ENCODE measurements around the gene SUSD5.
"Not testable (repeated sequence)": the region's sequence is repeated elsewhere in the genome, so short reads cannot be mapped to it uniquely, and the experiment has no call there.

Gene SUSD5

GRCh38 chr3:33194303-33194702, 24.3 kb downstream of the SUSD5 start:
- no peak for DNase-seq (ENCODE audit: low read depth)

GRCh38 chr3:33187368-33187634, 31.3 kb downstream of the SUSD5 start:
- no peak for DNase-seq (ENCODE audit: low read depth)

- DNase-seq (ENCODE audit: low read depth), result peak; percentile 39
Observed at GRCh38 chr3:33186524-33187367, 31.9 kb downstream of the SUSD5 start.

GRCh38 chr3:33184863-33185262, 33.7 kb downstream of the SUSD5 start:
- DNase-seq (ENCODE audit: low read depth), result no peak

- not testable (repeated sequence) for DNase-seq (ENCODE audit: low read depth)
Observed at GRCh38 chr3:33181641-33182040, 37.0 kb downstream of the SUSD5 start.

GRCh38 chr3:33181229-33181628, 37.4 kb downstream of the SUSD5 start:
- peak; percentile 6 for DNase-seq (ENCODE audit: low read depth)

GRCh38 chr3:33179132-33179531, 39.5 kb downstream of the SUSD5 start:
- DNase-seq (ENCODE audit: low read depth), result no peak

- DNase-seq (ENCODE audit: low read depth), result no peak
Observed at GRCh38 chr3:33174711-33175414, 43.7 kb downstream of the SUSD5 start.

GRCh38 chr3:33174095-33174494, 44.5 kb downstream of the SUSD5 start:
- DNase-seq (ENCODE audit: low read depth), result no peak

GRCh38 chr3:33173672-33174071, 44.9 kb downstream of the SUSD5 start:
- DNase-seq (ENCODE audit: low read depth), result no peak

- DNase-seq (ENCODE audit: low read depth), result no peak
Observed at GRCh38 chr3:33173103-33173502, 45.5 kb downstream of the SUSD5 start.

- DNase-seq (ENCODE audit: low read depth), result no peak
Observed at GRCh38 chr3:33171580-33171979, 47.0 kb downstream of the SUSD5 start.

- no peak for DNase-seq (ENCODE audit: low read depth)
Observed at GRCh38 chr3:33170531-33170930, 48.1 kb downstream of the SUSD5 start.

- no peak for DNase-seq (ENCODE audit: low read depth)
Observed at GRCh38 chr3:33167716-33168336, 50.8 kb downstream of the SUSD5 start.

- DNase-seq (ENCODE audit: low read depth), result no peak
Observed at GRCh38 chr3:33167284-33167683, 51.3 kb downstream of the SUSD5 start.

- DNase-seq (ENCODE audit: low read depth), result no peak
Observed at GRCh38 chr3:33166095-33166494, 52.5 kb downstream of the SUSD5 start.

GRCh38 chr3:33165372-33165771, 53.2 kb downstream of the SUSD5 start:
- no peak for DNase-seq (ENCODE audit: low read depth)

- not testable (repeated sequence) for DNase-seq (ENCODE audit: low read depth)
Observed at GRCh38 chr3:33162621-33163020, 56.0 kb downstream of the SUSD5 start.

- DNase-seq (ENCODE audit: low read depth), result no peak
Observed at GRCh38 chr3:33159981-33160380, 58.6 kb downstream of the SUSD5 start.

GRCh38 chr3:33159234-33159633, 59.4 kb downstream of the SUSD5 start:
- DNase-seq (ENCODE audit: low read depth), result no peak

GRCh38 chr3:33155301-33155700, 63.3 kb downstream of the SUSD5 start:
- no peak for DNase-seq (ENCODE audit: low read depth)

- no peak for DNase-seq (ENCODE audit: low read depth)
Observed at GRCh38 chr3:33153782-33154181, 64.8 kb downstream of the SUSD5 start.

Measured in EH (cell line).